ENCODE data around the gene OPCML.

The OPCML gene

GRCh38 chr11:133147625-133148024 is 384.7 kb downstream of the OPCML start:
- no peaks in the 10 kb centered on the region for H3K27me3 ChIP-seq (replicated peaks; ENCODE audit: insufficient read depth, low read length)

GRCh38 chr11:133146697-133147306 is 385.5 kb downstream of the OPCML start:
- Histone ChIP-seq H3K36me3 (replicated peaks; ENCODE audit: insufficient read depth, low read length) (no peaks in the 10 kb centered on the region), H3K27ac (ENCODE audit: low read length) (no peak overlapping the region), H3F3A (ENCODE audit: insufficient read depth, low read length) (no peaks in the 10 kb centered on the region), H3K79me2 (ENCODE audit: low read length) (no peaks in the 10 kb centered on the region), H3K27me3 (replicated peaks; ENCODE audit: insufficient read depth, low read length) (no peaks in the 10 kb centered on the region), H4K20me1 (ENCODE audit: insufficient read depth, low read length) (no peaks in the 10 kb centered on the region), H3K4me3 (ENCODE audit: low read length) (no peak overlapping the region), H3K4me1 (ENCODE audit: low read length) (no peaks in the 10 kb centered on the region), H2AFZ (ENCODE audit: low read length) (no peak overlapping the region), H3K9ac (ENCODE audit: low read length) (no peak overlapping the region), H3K9me3 (replicated peaks; ENCODE audit: insufficient read depth, low read length) (no peaks in the 10 kb centered on the region), H3K9me2 (replicated peaks; ENCODE audit: insufficient read depth, low read length) (no peaks in the 10 kb centered on the region), H3K4me2 (ENCODE audit: low read depth, low read length) (no peak overlapping the region)
- TF ChIP-seq EZH2phosphoT487 (IDR thresholded peaks at IDR 0.05; ENCODE audit: low read length) (no peak), EZH2 (optimal IDR thresholded peaks at IDR 0.05; ENCODE audit: low read depth, low read length) (no peak), CTCF (IDR thresholded peaks at IDR 0.05; ENCODE audit: low read length) (no peak)
- DNase-seq, result no peak

More at GRCh38 chr11:133147625-133148024, 384.7 kb downstream of the OPCML start:
- no peaks in the 10 kb centered on the region for H3F3A ChIP-seq (ENCODE audit: insufficient read depth, low read length)
- H4K20me1 ChIP-seq (ENCODE audit: insufficient read depth, low read length), result no peaks in the 10 kb centered on the region
- H3K79me2 ChIP-seq (ENCODE audit: low read length), result no peaks in the 10 kb centered on the region
- no peaks in the 10 kb centered on the region for H3K4me1 ChIP-seq (ENCODE audit: low read length)
- no peak overlapping the region for H3K9ac ChIP-seq (ENCODE audit: low read length)
- H3K27ac ChIP-seq (ENCODE audit: low read length), result no peak overlapping the region
- H3K9me3 ChIP-seq (replicated peaks; ENCODE audit: insufficient read depth, low read length), result no peaks in the 10 kb centered on the region
- no peaks in the 10 kb centered on the region for H3K9me2 ChIP-seq (replicated peaks; ENCODE audit: insufficient read depth, low read length)
- H3K4me2 ChIP-seq (ENCODE audit: low read depth, low read length), result no peak overlapping the region
- no peak overlapping the region for H2AFZ ChIP-seq (ENCODE audit: low read length)
- no peak overlapping the region for H3K4me3 ChIP-seq (ENCODE audit: low read length)
- TF ChIP-seq EZH2phosphoT487 (IDR thresholded peaks at IDR 0.05; ENCODE audit: low read length) (no peak), CTCF (IDR thresholded peaks at IDR 0.05; ENCODE audit: low read length) (no peak), EZH2 (optimal IDR thresholded peaks at IDR 0.05; ENCODE audit: low read depth, low read length) (no peak)
- H3K36me3 ChIP-seq (replicated peaks; ENCODE audit: insufficient read depth, low read length), result no peaks in the 10 kb centered on the region
- DNase-seq, result no peak

- H3K36me3 ChIP-seq (replicated peaks; ENCODE audit: insufficient read depth, low read length), result no peaks in the 10 kb centered on the region
- no peak overlapping the region for H3K4me3 ChIP-seq (ENCODE audit: low read length)
- H3K4me2 ChIP-seq (ENCODE audit: low read depth, low read length), result no peak overlapping the region
- H3K79me2 ChIP-seq (ENCODE audit: low read length), result no peaks in the 10 kb centered on the region
- TF ChIP-seq EZH2 (optimal IDR thresholded peaks at IDR 0.05; ENCODE audit: low read depth, low read length) (no peak), CTCF (IDR thresholded peaks at IDR 0.05; ENCODE audit: low read length) (no peak), EZH2phosphoT487 (IDR thresholded peaks at IDR 0.05; ENCODE audit: low read length) (no peak)
- no peaks in the 10 kb centered on the region for H4K20me1 ChIP-seq (ENCODE audit: insufficient read depth, low read length)
- H3K27ac ChIP-seq (ENCODE audit: low read length), result no peak overlapping the region
- H3K9me3 ChIP-seq (replicated peaks; ENCODE audit: insufficient read depth, low read length), result no peaks in the 10 kb centered on the region
- H3F3A ChIP-seq (ENCODE audit: insufficient read depth, low read length), result no peaks in the 10 kb centered on the region
- no peaks in the 10 kb centered on the region for H3K4me1 ChIP-seq (ENCODE audit: low read length)
- DNase-seq, result no peak
- H2AFZ ChIP-seq (ENCODE audit: low read length), result no peak overlapping the region
- no peak overlapping the region for H3K9ac ChIP-seq (ENCODE audit: low read length)
- H3K9me2 ChIP-seq (replicated peaks; ENCODE audit: insufficient read depth, low read length), result no peaks in the 10 kb centered on the region
- H3K27me3 ChIP-seq (replicated peaks; ENCODE audit: insufficient read depth, low read length), result no peaks in the 10 kb centered on the region
These were observed 394.4 kb downstream of the OPCML start for GRCh38 chr11:133137939-133138338.
